ENCODE measurements around the gene PGA3.
"Not testable (repeated sequence)": the region's sequence is repeated elsewhere in the genome, so short reads cannot be mapped to it uniquely, and the experiment has no call there.

Gene PGA3

DNA sequence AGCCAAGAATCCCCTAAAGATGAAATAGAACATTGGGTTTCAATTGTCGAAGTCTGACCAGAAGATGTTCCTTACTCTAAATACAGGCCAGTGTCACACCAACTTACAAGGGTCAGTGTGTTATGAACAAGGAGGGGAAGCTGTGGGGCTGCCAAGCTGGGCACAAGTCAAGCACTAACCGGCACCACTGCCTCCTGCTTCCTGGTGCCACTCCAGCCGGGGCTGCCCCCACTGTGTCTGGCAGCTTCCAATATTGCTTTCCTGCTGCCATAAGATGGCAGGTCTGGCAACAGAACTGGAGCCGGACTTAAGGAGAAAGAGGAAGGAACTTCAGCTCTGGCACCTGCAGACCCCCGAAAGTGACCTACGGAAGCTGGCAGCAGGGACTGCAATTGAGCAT is 28.4 kb upstream of the PGA3 start:
- Mint-ChIP-seq H3K36me3 (ENCODE audit: low read depth) (no peaks in the 10 kb centered on the region), H3K27ac (no peak overlapping the region), H3K27me3 (ENCODE audit: low read depth) (peaks cover 4% of the 10 kb centered on the region), H3K4me1 (peaks cover 6% of the 10 kb centered on the region), H3K9me3 (no peaks in the 10 kb centered on the region), H3K4me3 (no peak overlapping the region)
- no peak for TF ChIP-seq CTCF (IDR thresholded peaks at IDR 0.05; ENCODE audit: unreplicated experiment in 3 of 3)

DNA sequence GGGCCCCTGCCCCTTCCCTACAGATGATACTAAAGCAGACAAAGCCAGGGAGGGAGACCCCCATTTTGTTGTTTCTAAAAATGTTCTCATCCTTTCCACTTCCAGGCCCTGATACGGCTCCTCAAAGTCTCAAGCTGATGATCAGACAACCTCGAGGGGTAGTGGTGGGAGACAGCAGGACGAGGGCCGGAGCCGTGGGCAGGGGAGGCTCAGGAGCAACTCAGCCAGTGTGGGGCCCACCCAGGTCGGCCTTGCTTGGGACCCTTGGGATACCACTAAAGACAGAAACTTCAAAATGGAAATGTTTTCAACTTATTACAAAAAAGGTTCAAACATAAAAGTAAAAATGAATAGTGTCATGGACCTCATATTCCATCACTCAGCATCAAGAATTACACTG is 26.9 kb upstream of the PGA3 start:
- Mint-ChIP-seq H3K4me3 (no peak overlapping the region), H3K4me1 (peaks cover 6% of the 10 kb centered on the region), H3K27me3 (ENCODE audit: low read depth) (peaks cover 7% of the 10 kb centered on the region), H3K36me3 (ENCODE audit: low read depth) (no peaks in the 10 kb centered on the region), H3K27ac (peak overlapping the region in 2 of 3 experiments; percentile 31 to 43), H3K9me3 (no peaks in the 10 kb centered on the region)
- TF ChIP-seq CTCF (IDR thresholded peaks at IDR 0.05; ENCODE audit: unreplicated experiment in 3 of 3) = no peak

DNA sequence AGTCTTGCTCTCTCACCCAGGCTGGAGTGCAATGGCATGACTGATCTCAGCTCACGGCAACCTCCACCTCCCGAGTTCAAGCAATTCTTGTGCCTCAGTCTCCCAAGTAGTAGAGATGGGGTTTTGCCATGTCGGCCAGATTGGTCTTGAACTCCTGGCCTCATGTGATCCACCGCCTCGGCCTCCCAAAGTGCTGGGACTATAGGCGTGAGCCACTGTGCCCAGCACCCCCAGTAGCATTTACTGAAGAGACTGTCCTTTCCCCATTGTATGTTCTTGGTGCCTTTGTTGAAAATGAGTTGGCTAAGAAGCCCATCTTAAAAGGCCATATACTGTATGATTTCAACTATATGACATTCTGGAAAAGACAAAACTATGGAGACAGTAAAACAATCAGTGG is 23.1 kb upstream of the PGA3 start:
- not testable (repeated sequence) for H3K4me3 Mint-ChIP-seq; H3K4me1 Mint-ChIP-seq; H3K27me3 Mint-ChIP-seq (ENCODE audit: low read depth); H3K9me3 Mint-ChIP-seq; H3K36me3 Mint-ChIP-seq (ENCODE audit: low read depth); H3K27ac Mint-ChIP-seq

DNA sequence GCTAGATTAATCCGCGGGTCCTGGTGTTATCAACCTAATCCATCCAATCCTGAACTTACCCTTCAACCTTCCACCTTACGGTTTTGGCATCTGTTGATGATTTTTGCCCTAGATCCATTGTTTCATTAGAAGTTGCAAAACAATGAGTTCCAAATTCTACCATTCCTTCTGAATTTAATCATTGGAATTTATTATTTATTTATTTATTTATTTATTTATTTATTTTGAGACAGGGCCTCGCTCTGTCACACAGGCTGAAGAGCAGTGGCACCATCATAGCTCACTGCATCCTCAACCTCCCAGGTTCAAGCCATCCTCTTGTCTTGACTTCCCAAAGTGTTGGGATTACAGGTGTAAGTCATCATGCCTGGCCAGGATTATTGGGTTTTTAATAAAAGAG is 21.8 kb upstream of the PGA3 start:
- H3K9me3 Mint-ChIP-seq = no peaks in the 10 kb centered on the region
- TF ChIP-seq CTCF (IDR thresholded peaks at IDR 0.05; ENCODE audit: unreplicated experiment in 3 of 3) = no peak
- peaks cover 4% of the 10 kb centered on the region for H3K27me3 Mint-ChIP-seq (ENCODE audit: low read depth)
- no peak overlapping the region for H3K27ac Mint-ChIP-seq
- H3K4me1 Mint-ChIP-seq = no peaks in the 10 kb centered on the region
- H3K36me3 Mint-ChIP-seq (ENCODE audit: low read depth) = no peaks in the 10 kb centered on the region
- no peak overlapping the region for H3K4me3 Mint-ChIP-seq

- no peak for TF ChIP-seq CTCF (IDR thresholded peaks at IDR 0.05; ENCODE audit: unreplicated experiment in 3 of 3)
- H3K4me1 Mint-ChIP-seq = peaks cover 4% of the 10 kb centered on the region
- H3K9me3 Mint-ChIP-seq = no peaks in the 10 kb centered on the region
- peaks cover 4% of the 10 kb centered on the region for H3K27me3 Mint-ChIP-seq (ENCODE audit: low read depth)
- peak overlapping the region in 1 of 3 experiments; percentile 50 for H3K27ac Mint-ChIP-seq
- no peak overlapping the region for H3K4me3 Mint-ChIP-seq
- no peaks in the 10 kb centered on the region for H3K36me3 Mint-ChIP-seq (ENCODE audit: low read depth)
Observed at GRCh38 chr11:61183645-61184044, 19.7 kb upstream of the PGA3 start.

DNA sequence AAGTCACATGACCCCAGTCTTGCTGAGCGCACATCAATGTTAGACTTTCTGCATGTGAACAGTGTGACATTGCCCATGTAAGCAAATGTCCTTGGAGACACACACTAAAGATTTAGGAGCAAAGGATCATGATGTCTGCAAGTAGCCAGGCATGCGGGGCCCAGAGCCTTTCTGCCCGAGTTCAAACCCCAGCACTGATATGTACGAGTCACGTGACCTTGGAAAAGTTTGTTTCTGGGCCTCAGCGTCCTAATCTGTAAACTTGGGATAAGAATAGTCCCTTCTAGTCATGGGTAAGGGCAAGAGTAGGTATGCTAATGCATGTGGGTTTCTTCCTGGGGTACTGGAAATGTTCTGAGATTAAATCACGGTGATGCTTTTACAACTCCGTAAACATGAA is 16.8 kb upstream of the PGA3 start:
- Mint-ChIP-seq H3K27ac (no peak overlapping the region), H3K4me3 (no peak overlapping the region), H3K9me3 (no peaks in the 10 kb centered on the region)

More for the DNA sequence above, 16.8 kb upstream of the PGA3 start:
- Mint-ChIP-seq H3K4me1 (peaks cover 4% of the 10 kb centered on the region), H3K27me3 (ENCODE audit: low read depth) (no peaks in the 10 kb centered on the region), H3K36me3 (ENCODE audit: low read depth) (no peaks in the 10 kb centered on the region)
- no peak for TF ChIP-seq CTCF (IDR thresholded peaks at IDR 0.05; ENCODE audit: unreplicated experiment in 3 of 3)

Data from nephron (organoid).